SK-N-SH treated with all-trans-retinoic acid at 6 μM for 48 hours (cell line): ENCODE results near the gene ZNF423.

ENCODE experiments used
- BACH2 ChIP-seq: fragments of 250-450 bp; sonication (Bioruptor Pico); IDR thresholded peaks from 2 replicates; pipeline ENCODE4 v1.9.0; 2021; ENCODE audit warnings: mild to moderate bottlenecking, borderline replicate concordance
- CREB5 ChIP-seq: fragments of 250-450 bp; sonication (Bioruptor Pico); IDR thresholded peaks from 2 replicates; pipeline ENCODE4 v1.5.1; 2020; ENCODE audit warnings: low read depth, mild to moderate bottlenecking, moderate library complexity
- CSDC2 ChIP-seq: fragments of 250-450 bp; sonication (Bioruptor Pico); IDR thresholded peaks from 2 replicates; pipeline ENCODE4 v1.5.0; 2020; ENCODE audit warnings: mild to moderate bottlenecking, moderate library complexity
- CSRNP3 ChIP-seq: fragments of 250-450 bp; sonication (Bioruptor Pico); IDR thresholded peaks from 2 replicates; pipeline ENCODE4 v1.5.1; 2021; ENCODE audit warnings: mild to moderate bottlenecking, moderate library complexity
- GLIS3 ChIP-seq: fragments of 250-450 bp; sonication (Bioruptor Pico); IDR thresholded peaks from 2 replicates; pipeline ENCODE4 v1.5.0; 2020; ENCODE audit warnings: mild to moderate bottlenecking, moderate library complexity
- PATZ1 ChIP-seq: fragments of 250-450 bp; sonication (Bioruptor Pico); IDR thresholded peaks from 2 replicates; pipeline ENCODE4 v1.8.0; 2020; ENCODE audit warnings: mild to moderate bottlenecking, moderate library complexity, borderline replicate concordance
- POU6F1 ChIP-seq: fragments of 250-450 bp; sonication (Bioruptor Pico); IDR thresholded peaks from 2 replicates; pipeline ENCODE4 v1.8.0; 2021; ENCODE audit warnings: low read depth, mild to moderate bottlenecking, moderate library complexity, borderline replicate concordance
- TOX ChIP-seq: fragments of 250-450 bp; sonication (Bioruptor Pico); IDR thresholded peaks from 2 replicates; pipeline ENCODE4 v1.8.0; 2021; ENCODE audit warnings: mild to moderate bottlenecking, moderate library complexity, borderline replicate concordance
- ZFP3 ChIP-seq: fragments of 250-450 bp; sonication (Bioruptor Pico); IDR thresholded peaks from 2 replicates; pipeline ENCODE4 v1.5.0; 2020; ENCODE audit warnings: mild to moderate bottlenecking, moderate library complexity

- TF ChIP-seq POU6F1 (CRISPR knock-in tag) (no peak), ZFP3 (CRISPR knock-in tag) (no peak), GLIS3 (CRISPR knock-in tag) (no peak), CSDC2 (CRISPR knock-in tag) (no peak), CREB5 (no peak), CSRNP3 (CRISPR knock-in tag) (no peak), TOX (CRISPR knock-in tag) (no peak), BACH2 (no peak), PATZ1 (CRISPR knock-in tag) (no peak)
Observed at GRCh38 chr16:49713770-49714169, 142.1 kb downstream of the ZNF423 start.
